OCI-LY3 (cell line): ENCODE measurements around the gene HMG20A.
A peak's percentile ranks its signal among the peaks of the same experiment; 100 is the strongest.
"Not testable (repeated sequence)": the region's sequence is repeated elsewhere in the genome, so short reads cannot be mapped to it uniquely, and the experiment has no call there.

Source experiments
- H2AFZ ChIP-seq: fragments of 200-600, 300-600 bp; shearing (Covaris generic); 2 replicates; pipeline ENCODE4 v1.6.0; 2014; ENCODE audit warnings: antibody characterized with exemption, low read depth, low read length
- H3K27ac ChIP-seq: fragments of 200-600, 300-600 bp; sonication (generic); 2 replicates; pipeline ENCODE4 v1.5.1; 2014; ENCODE audit warnings: mild to moderate bottlenecking, low read length, moderate library complexity, mixed read lengths
- H3K27me3 ChIP-seq: fragments of 200-600, 300-600 bp; sonication (generic); 2 replicates; pipeline ENCODE4 v1.6.1; 2014; ENCODE audit warnings: low read depth, low read length, mixed read lengths
- H3K36me3 ChIP-seq: fragments of 200-600, 300-600 bp; sonication (generic); replicated peaks from 2 replicates; pipeline ENCODE3; 2014; ENCODE audit warnings: low read depth, low read length, mixed read lengths
- H3K4me1 ChIP-seq: fragments of 300-600, 200-600 bp; sonication (generic); 2 replicates; pipeline ENCODE4 v1.6.1; 2014; ENCODE audit warnings: low read length, mixed read lengths
- H3K4me2 ChIP-seq: fragments of 200-600, 300-600 bp; sonication (generic); 2 replicates; pipeline ENCODE4 v1.6.1; 2014; ENCODE audit warnings: low read length, mixed read lengths
- H3K4me3 ChIP-seq: fragments of 300-600, 200-600 bp; sonication (generic); 2 replicates; pipeline ENCODE4 v1.5.1; 2014; ENCODE audit warnings: antibody characterized with exemption, mild to moderate bottlenecking, low read length, moderate library complexity
- H3K79me2 ChIP-seq: fragments of 300-600, 200-600 bp; shearing (Covaris generic); 2 replicates; pipeline ENCODE4 v1.6.1; 2014; ENCODE audit warnings: mild to moderate bottlenecking, low read length, mixed read lengths
- H3K9ac ChIP-seq: fragments of 300-600, 200-600 bp; shearing (Covaris generic); 2 replicates; pipeline ENCODE4 v1.6.0; 2014; ENCODE audit warnings: mild to moderate bottlenecking, low read length, moderate library complexity
- H3K9me3 ChIP-seq: fragments of 200-600, 300-600 bp; shearing (Covaris generic); 2 replicates; pipeline ENCODE4 v1.6.1; 2014; ENCODE audit warnings: low read length, mixed read lengths; ENCODE audit not compliant: insufficient read depth
- H4K20me1 ChIP-seq: fragments of 200-600, 300-600 bp; sonication (generic); 2 replicates; pipeline ENCODE4 v1.6.1; 2016; ENCODE audit warnings: low read length, mixed read lengths; ENCODE audit not compliant: insufficient read depth
- CTCF ChIP-seq: fragments of 200-600, 300-600 bp; sonication (generic); IDR thresholded peaks from 2 replicates; pipeline ENCODE4 v1.5.1; 2014; ENCODE audit warnings: antibody characterized with exemption, low read length, low read depth
- EZH2phosphoT487 ChIP-seq: fragments of 200-600 bp; shearing (Covaris generic); IDR thresholded peaks from 2 replicates; pipeline ENCODE4 v1.6.1; 2018; ENCODE audit warnings: antibody characterized with exemption, mixed run types, low read depth

Gene HMG20A

DNA sequence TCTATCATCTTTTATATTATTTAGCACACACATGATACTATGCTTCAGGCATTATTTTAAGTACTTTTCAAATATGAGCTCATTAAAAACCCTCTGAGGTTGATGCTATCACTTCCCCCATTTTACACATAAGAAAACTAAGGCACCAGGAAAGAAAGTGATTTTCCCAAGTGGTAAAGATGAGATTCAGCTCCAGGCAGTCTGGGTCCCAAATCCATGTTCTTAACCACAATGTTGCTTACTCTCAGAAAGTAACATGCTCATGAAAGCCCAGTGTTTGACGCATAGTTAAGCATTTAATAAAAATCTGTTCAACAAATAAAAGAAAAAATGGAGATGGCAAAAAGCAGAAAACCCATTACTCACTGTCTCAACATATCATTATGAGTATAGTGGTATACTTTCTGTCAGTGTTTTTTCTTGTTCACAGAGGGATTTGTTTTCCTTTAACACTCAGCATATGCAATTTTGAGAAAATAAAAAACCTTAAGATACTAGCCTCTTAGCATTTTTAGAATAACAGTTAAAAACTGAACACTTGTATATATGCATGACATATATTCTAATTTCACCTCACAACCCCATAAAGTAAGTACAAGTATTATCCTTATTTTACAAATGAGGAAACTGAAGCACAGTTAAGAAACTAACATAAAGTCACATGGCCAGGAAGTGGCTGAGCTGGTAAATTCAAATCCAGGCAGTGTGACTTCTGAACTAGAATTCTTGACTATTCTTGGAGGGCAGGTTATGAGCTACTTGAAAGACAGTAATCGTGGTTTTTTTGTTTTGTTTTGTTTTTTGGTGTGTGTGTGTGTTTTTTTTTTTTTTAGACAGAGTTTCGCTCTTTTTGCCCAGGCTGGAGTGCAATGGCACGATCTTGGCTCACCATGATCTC lies 11.2 kb upstream of the HMG20A start:
- Histone ChIP-seq H3K79me2 (peaks cover 89% of the 10 kb centered on the region), H3K4me1 (peaks cover 56% of the 10 kb centered on the region), H3K4me3 (peak overlapping the region; percentile 27), H2AFZ (no peak overlapping the region), H3K27ac (peak overlapping the region; percentile 69), H3K9ac (peak overlapping the region; percentile 29; the same call in 1 of the 2 replicates), H3K9me3 (no peaks in the 10 kb centered on the region), H3K27me3 (no peaks in the 10 kb centered on the region), H3K36me3 (peaks cover 2% of the 10 kb centered on the region), H4K20me1 (no peaks in the 10 kb centered on the region), H3K4me2 (peak overlapping the region; percentile 79)
- TF ChIP-seq CTCF = no peak
- no peak for TF ChIP-seq EZH2phosphoT487

- H2AFZ ChIP-seq, H4K20me1 ChIP-seq, H3K36me3 ChIP-seq, H3K9ac ChIP-seq, H3K27me3 ChIP-seq, H3K9me3 ChIP-seq: not testable (repeated sequence)
- Histone ChIP-seq H3K4me1 (peaks cover 56% of the 10 kb centered on the region), H3K27ac (peak overlapping the region; percentile 69), H3K79me2 (peaks cover 89% of the 10 kb centered on the region), H3K4me2 (peak overlapping the region; percentile 79), H3K4me3 (peak overlapping the region; percentile 27)
Measured at GRCh38 chr15:77410157-77410500, 10.6 kb upstream of the HMG20A start.

DNA sequence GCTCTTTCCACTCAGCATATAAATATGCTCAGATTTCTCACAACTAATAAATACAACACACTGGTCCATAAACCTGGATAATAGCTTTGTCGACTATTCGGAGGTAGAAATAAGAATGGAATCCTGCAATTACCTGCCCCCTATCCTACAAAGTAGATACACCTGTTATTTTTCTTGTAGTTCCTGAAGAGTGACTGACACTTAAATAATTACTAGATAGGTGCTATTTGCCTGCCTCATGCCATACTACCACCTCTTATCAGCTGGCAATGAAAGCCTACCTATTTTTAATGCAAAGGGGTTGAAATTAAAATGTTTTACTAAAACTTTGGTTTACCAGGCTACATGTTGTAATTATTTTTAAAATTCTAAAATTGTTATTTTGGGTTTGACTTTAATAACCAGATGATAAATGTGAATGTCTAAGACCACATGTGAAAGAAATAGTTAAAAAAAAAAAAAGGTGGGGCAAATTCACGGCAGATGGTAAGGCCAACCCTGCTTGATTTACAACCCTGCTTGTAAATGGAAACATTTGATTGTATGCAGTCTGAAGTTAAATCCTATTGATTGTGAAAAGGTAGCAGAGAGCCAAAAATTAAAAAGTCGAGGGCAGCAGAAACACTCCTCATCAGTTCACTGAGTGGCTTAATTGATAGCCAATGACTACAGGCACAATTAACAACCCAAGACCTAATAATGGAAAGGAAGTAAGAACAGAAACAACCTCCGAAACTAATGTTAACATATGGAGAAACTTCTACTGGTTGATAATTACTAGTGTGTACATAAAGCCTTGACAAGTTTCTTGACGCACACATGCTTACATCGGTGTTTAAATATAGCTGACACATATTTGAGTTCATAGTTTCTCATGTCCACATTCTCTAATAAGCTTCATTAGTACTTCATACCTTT lies 9.7 kb upstream of the HMG20A start:
- H2AFZ ChIP-seq = no peak overlapping the region
- H3K4me1 ChIP-seq = peaks cover 53% of the 10 kb centered on the region
- TF ChIP-seq EZH2phosphoT487 = no peak
- H3K36me3 ChIP-seq = peaks cover 2% of the 10 kb centered on the region
- peak overlapping the region; percentile 69 for H3K27ac ChIP-seq
- peak overlapping the region; percentile 35; the same call in 1 of the 2 replicates for H3K9ac ChIP-seq
- H3K9me3 ChIP-seq = no peaks in the 10 kb centered on the region
- H4K20me1 ChIP-seq = peaks cover 2% of the 10 kb centered on the region; the same call in 1 of the 2 replicates
- H3K4me2 ChIP-seq = peak overlapping the region; percentile 79
- peak overlapping the region; percentile 56 for H3K4me3 ChIP-seq
- H3K27me3 ChIP-seq = no peaks in the 10 kb centered on the region
- peaks cover 91% of the 10 kb centered on the region for H3K79me2 ChIP-seq

DNA sequence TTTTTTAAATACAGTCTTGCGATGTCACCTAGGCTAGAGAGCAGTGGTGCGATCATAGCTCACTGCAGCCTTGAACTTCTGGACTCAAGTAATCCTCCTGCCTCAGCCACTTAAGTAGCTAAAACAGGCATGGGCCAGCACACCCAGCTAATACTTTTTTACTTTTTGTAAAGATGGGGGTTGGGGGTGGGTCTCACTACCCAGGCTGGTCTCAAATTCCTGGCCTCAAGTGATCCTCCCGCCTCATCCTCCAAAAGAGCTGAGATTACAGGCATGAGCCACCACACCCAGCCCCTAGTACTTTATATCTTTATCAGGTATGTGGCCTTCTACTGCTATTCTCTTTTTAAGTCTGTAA lies 9.1 kb upstream of the HMG20A start:
- no peaks in the 10 kb centered on the region for H3K9me3 ChIP-seq
- peak overlapping the region; percentile 69 for H3K27ac ChIP-seq
- peaks cover 91% of the 10 kb centered on the region for H3K79me2 ChIP-seq
- no peak for TF ChIP-seq CTCF
- TF ChIP-seq EZH2phosphoT487 = no peak
- peak overlapping the region; percentile 56 for H3K4me3 ChIP-seq
- H4K20me1 ChIP-seq = peaks cover 8% of the 10 kb centered on the region; the same call in 1 of the 2 replicates
- H3K36me3 ChIP-seq = peaks cover 2% of the 10 kb centered on the region
- peaks cover 47% of the 10 kb centered on the region for H3K4me1 ChIP-seq
- no peaks in the 10 kb centered on the region for H3K27me3 ChIP-seq
- peak overlapping the region; percentile 10; the same call in 1 of the 2 replicates for H3K9ac ChIP-seq
- H2AFZ ChIP-seq = no peak overlapping the region
- peak overlapping the region; percentile 79 for H3K4me2 ChIP-seq
